Vagina (tissue), 2 donors: Measurements from ENCODE around the gene SPATA12. TPM values are rescaled to one million over a fixed set of nuclear protein-coding genes. Genes with fewer than 3 reads are reported as not detected.

ENCODE experiments used
- DNase-seq, 2 donors: peaks; one replicate each; pipeline ENCODE4 v3.0.0-alpha.2; 2017; ENCODE audit errors: extremely low spot score in 2 of 2
- H3K27ac ChIP-seq: fragments of 200-600 bp; sonication (generic); one replicate; pipeline ENCODE4 v1.5.1; 2019
- H3K27me3 ChIP-seq: fragments of 200-600 bp; sonication (generic); one replicate; pipeline ENCODE4 v1.5.1; 2019
- H3K36me3 ChIP-seq, 2 donors: fragments of 200-600 bp; sonication (generic); one replicate each; pipeline ENCODE4 v1.5.1; 2017 to 2019
- H3K4me1 ChIP-seq: fragments of 200-600 bp; sonication (generic); one replicate; pipeline ENCODE4 v1.5.1; 2019
- H3K4me3 ChIP-seq, 2 donors: fragments of 200-600 bp; sonication (generic); 1 replicate in 1 of 2; 2 replicates in 1 of 2; pipeline ENCODE4 v1.5.1; 2016 to 2019
- H3K9me3 ChIP-seq: fragments of 200-600 bp; sonication (generic); one replicate; pipeline ENCODE4 v1.5.1; 2019
- CTCF ChIP-seq, 3 experiments: fragments of 450-650 bp in 2 of 3; fragments of 200-600 bp in 1 of 3; sonication (generic) in 1 of 3; IDR thresholded peaks; one replicate each; pipeline ENCODE4 v1.5.1; 2017 to 2019; ENCODE audit warnings: antibody characterized with exemption in 3 of 3, mild to moderate bottlenecking in 2 of 3, moderate library complexity in 2 of 3
- POLR2A ChIP-seq, 2 donors: fragments of 450-650 bp; IDR thresholded peaks; one replicate each; pipeline ENCODE4 v1.6.1; 2017; ENCODE audit warnings: antibody characterized with exemption in 2 of 2, mild to moderate bottlenecking in 2 of 2, moderate library complexity in 2 of 2
- POLR2AphosphoS5 ChIP-seq, 2 donors: sonication (generic); formaldehyde crosslinking; IDR thresholded peaks; one replicate each; pipeline ENCODE4 v1.9.0; 2017; ENCODE audit warnings: antibody characterized with exemption in 2 of 2, mild to moderate bottlenecking in 2 of 2, low read depth in 1 of 2; ENCODE audit not compliant: insufficient read depth in 1 of 2
- intact Hi-C: fragments of 100-400 bp; cut with DNase I; formaldehyde crosslinking; loops from one replicate; pipeline ENCODE4 v1.15.1; 2023
- total RNA-seq: library from RNA; depleted of rRNA; stranded (reverse); fragments of >200 nt; gene quantifications from one replicate; pipeline ENCODE4 v1.2.3, GENCODE V29; 2016

SPATA12 gene
- total RNA-seq, 1 donor from 2014 or later = not detected

- H3K4me1 ChIP-seq = peaks cover 45% of the 10 kb centered on the region
Measured at GRCh38 chr3:57061556-57061955, 1.1 kb downstream of the SPATA12 start.

GRCh38 chr3:57062101-57062631, 1.7 kb downstream of the SPATA12 start:
- no peaks in the 10 kb centered on the region for H3K36me3 ChIP-seq
- no peaks in the 10 kb centered on the region for H3K9me3 ChIP-seq
- no peak overlapping the region for H3K4me3 ChIP-seq
- no peak for DNase-seq
- TF ChIP-seq CTCF (IDR thresholded peaks at IDR 0.05) (no peak), POLR2AphosphoS5 (IDR thresholded peaks at IDR 0.05; ENCODE audit: insufficient read depth in 1 of 2, low read depth in 1 of 2) (no peak), POLR2A (IDR thresholded peaks at IDR 0.05) (no peak)
- H3K4me1 ChIP-seq = peaks cover 48% of the 10 kb centered on the region
- intact Hi-C loops = no loop called here
- no peaks in the 10 kb centered on the region for H3K27me3 ChIP-seq
- H3K27ac ChIP-seq = peak overlapping the region; percentile 64

More at GRCh38 chr3:57061556-57061955, 1.1 kb downstream of the SPATA12 start:
- Histone ChIP-seq H3K4me3 (no peak overlapping the region), H3K9me3 (no peaks in the 10 kb centered on the region), H3K27me3 (no peaks in the 10 kb centered on the region), H3K27ac (peak overlapping the region; percentile 64), H3K36me3 (no peaks in the 10 kb centered on the region)
- TF ChIP-seq POLR2AphosphoS5 (IDR thresholded peaks at IDR 0.05; ENCODE audit: insufficient read depth in 1 of 2, low read depth in 1 of 2) (no peak), CTCF (IDR thresholded peaks at IDR 0.05) (no peak), POLR2A (IDR thresholded peaks at IDR 0.05) (no peak)
- no peak for DNase-seq
- intact Hi-C loops = no loop called here

GRCh38 chr3:57063032-57063431, 2.6 kb downstream of the SPATA12 start:
- Histone ChIP-seq H3K27me3 (no peaks in the 10 kb centered on the region), H3K27ac (peak overlapping the region; percentile 17), H3K9me3 (no peaks in the 10 kb centered on the region), H3K4me3 (no peak overlapping the region), H3K36me3 (no peaks in the 10 kb centered on the region), H3K4me1 (peaks cover 57% of the 10 kb centered on the region)
- no peak for DNase-seq
- intact Hi-C loops = no loop called here
- TF ChIP-seq POLR2AphosphoS5 (IDR thresholded peaks at IDR 0.05; ENCODE audit: insufficient read depth in 1 of 2, low read depth in 1 of 2) (no peak), POLR2A (IDR thresholded peaks at IDR 0.05) (no peak), CTCF (IDR thresholded peaks at IDR 0.05) (no peak)

DNA sequence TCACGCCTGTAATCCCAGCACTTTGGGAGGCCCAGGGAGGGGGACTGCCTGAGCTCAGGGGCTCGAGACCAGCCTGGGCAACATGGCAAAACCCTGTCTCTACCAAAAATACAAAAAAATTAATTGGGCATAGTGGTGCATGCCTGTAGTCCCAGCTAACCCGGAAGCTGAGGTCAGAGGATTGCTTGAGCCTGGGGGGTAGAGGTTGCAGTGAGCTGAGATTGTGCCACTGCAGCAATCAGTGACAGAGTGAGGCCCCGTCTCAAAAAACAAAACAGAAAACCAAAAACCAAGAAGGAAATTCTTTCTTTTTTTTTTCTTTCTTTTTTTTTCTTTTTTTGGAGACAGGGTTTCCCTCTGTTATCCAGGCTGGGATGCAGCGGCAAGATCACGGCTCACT, 3.5 kb downstream of the SPATA12 start:
- no peaks in the 10 kb centered on the region for H3K27me3 ChIP-seq
- no peaks in the 10 kb centered on the region for H3K9me3 ChIP-seq
- peaks cover 66% of the 10 kb centered on the region for H3K4me1 ChIP-seq
- no peak overlapping the region for H3K4me3 ChIP-seq
- peak overlapping the region; percentile 17 for H3K27ac ChIP-seq
- intact Hi-C loops = no loop called here
- TF ChIP-seq POLR2AphosphoS5 (IDR thresholded peaks at IDR 0.05; ENCODE audit: insufficient read depth in 1 of 2, low read depth in 1 of 2) (no peak), CTCF (IDR thresholded peaks at IDR 0.05) (no peak), POLR2A (IDR thresholded peaks at IDR 0.05) (no peak)
- H3K36me3 ChIP-seq = no peaks in the 10 kb centered on the region
- no peak for DNase-seq

- Histone ChIP-seq H3K36me3 (no peaks in the 10 kb centered on the region), H3K4me1 (peaks cover 72% of the 10 kb centered on the region), H3K9me3 (no peaks in the 10 kb centered on the region), H3K27me3 (no peaks in the 10 kb centered on the region), H3K4me3 (no peak overlapping the region), H3K27ac (no peak overlapping the region)
- DNase-seq = no peak
- intact Hi-C loops = no loop called here
- TF ChIP-seq POLR2A (IDR thresholded peaks at IDR 0.05) (no peak), POLR2AphosphoS5 (IDR thresholded peaks at IDR 0.05; ENCODE audit: insufficient read depth in 1 of 2, low read depth in 1 of 2) (no peak), CTCF (IDR thresholded peaks at IDR 0.05) (no peak)
Measured at GRCh38 chr3:57064572-57064971, 4.1 kb downstream of the SPATA12 start.
